Keratinocyte (primary cell): ENCODE data around the gene GAB2. TPM values are rescaled to one million over a fixed set of nuclear protein-coding genes. Genes with fewer than 3 reads are reported as not detected.

Experiments
- DNase-seq: peaks from one replicate; pipeline ENCODE4 v3.0.0-alpha.2; 2011; ENCODE audit warnings: low read depth, missing footprints, low spot score
- FAIRE-seq: peaks from 2 replicates; lab custom pipeline; 2011; peaks lifted over from hg19 to GRCh38; lab: Jason Lieb, UNC
- H2AFZ ChIP-seq: 2 replicates; pipeline ENCODE4 v1.6.0; 2012; ENCODE audit warnings: low read length, control low read depth, inconsistent platforms; ENCODE audit not compliant: control insufficient read depth
- H3K27ac ChIP-seq: 2 replicates; pipeline ENCODE4 v1.5.1; 2011; ENCODE audit warnings: low read length; ENCODE audit not compliant: control insufficient read depth, insufficient read depth
- H3K27me3 ChIP-seq: 3 replicates; pipeline ENCODE4 v1.6.0; 2011; ENCODE audit warnings: low read length; ENCODE audit not compliant: control insufficient read depth, insufficient read depth; ENCODE audit errors: extremely low read depth
- H3K36me3 ChIP-seq, 2 experiments: 2 replicates in 1 of 2; 3 replicates in 1 of 2; pipeline ENCODE4 v1.5.1; 2011; ENCODE audit warnings: low read length in 2 of 2, mild to moderate bottlenecking in 1 of 2; ENCODE audit not compliant: control insufficient read depth in 2 of 2, insufficient read depth in 2 of 2; ENCODE audit errors: extremely low read depth in 1 of 2
- H3K4me1 ChIP-seq: 3 replicates; pipeline ENCODE4 v1.5.1; 2011; ENCODE audit warnings: low read length; ENCODE audit not compliant: control insufficient read depth, insufficient read depth; ENCODE audit errors: extremely low read depth
- H3K4me2 ChIP-seq: 3 replicates; pipeline ENCODE4 v1.6.0; 2011; ENCODE audit warnings: low read depth, low read length; ENCODE audit not compliant: control insufficient read depth, insufficient read depth; ENCODE audit errors: extremely low read depth
- H3K4me3 ChIP-seq, 3 experiments: fragments of 200-600 bp in 1 of 3; sonication (generic) in 1 of 3; 2 replicates in 2 of 3; 3 replicates in 1 of 3; pipeline ENCODE4 v1.5.1; 2011 to 2016; ENCODE audit warnings: low read length in 3 of 3, mild to moderate bottlenecking in 3 of 3, control low read depth in 2 of 3, inconsistent platforms in 1 of 3, low read depth in 1 of 3, mixed read lengths in 1 of 3, mixed run types in 1 of 3, moderate library complexity in 1 of 3; ENCODE audit not compliant: control insufficient read depth in 2 of 3, insufficient read depth in 2 of 3; ENCODE audit errors: extremely low read depth in 1 of 3
- H3K79me2 ChIP-seq: 2 replicates; pipeline ENCODE4 v1.6.0; 2012; ENCODE audit warnings: low read length; ENCODE audit not compliant: control insufficient read depth, insufficient read depth
- H3K9ac ChIP-seq: 3 replicates; pipeline ENCODE4 v1.6.0; 2011; ENCODE audit warnings: low read length; ENCODE audit not compliant: control insufficient read depth, insufficient read depth; ENCODE audit errors: extremely low read depth
- H3K9me1 ChIP-seq: 3 replicates; pipeline ENCODE4 v1.6.0; 2011; ENCODE audit warnings: low read length; ENCODE audit not compliant: control insufficient read depth, insufficient read depth; ENCODE audit errors: extremely low read depth
- H3K9me3 ChIP-seq: 2 replicates; pipeline ENCODE4 v1.5.1; 2012; ENCODE audit warnings: low read depth, low read length; ENCODE audit not compliant: control insufficient read depth
- H4K20me1 ChIP-seq: 3 replicates; pipeline ENCODE4 v1.6.0; 2011; ENCODE audit warnings: low read length; ENCODE audit not compliant: control insufficient read depth, insufficient read depth; ENCODE audit errors: extremely low read depth
- CTCF ChIP-seq, 3 experiments: IDR thresholded peaks in 1 of 3; conservative IDR thresholded peaks in 1 of 3; optimal IDR thresholded peaks in 1 of 3; 2 replicates in 2 of 3; 3 replicates in 1 of 3; pipeline versions ENCODE3 to v1.5.1; 2011; ENCODE audit warnings: low read length in 3 of 3, mild to moderate bottlenecking in 3 of 3, moderate library complexity in 2 of 3, control low read depth in 1 of 3, inconsistent platforms in 1 of 3; ENCODE audit not compliant: insufficient read depth in 2 of 3; ENCODE audit errors: extremely low read depth in 1 of 3
- EZH2 ChIP-seq: IDR thresholded peaks from one replicate; pipeline ENCODE4 v1.6.1; 2012; ENCODE audit warnings: inconsistent platforms, mild to moderate bottlenecking, low read length, moderate library complexity
- dilution Hi-C: fragments of 300-500 bp; cut with MboI; formaldehyde crosslinking; loops from one replicate; pipeline ENCODE4 v1.7.0; 2020; ENCODE audit warnings: low sequenced_read_pairs; ENCODE audit not compliant: extremely low pct_ligation_motif_present
- polyA plus RNA-seq, 5 experiments: library from polyadenylated mRNA; depleted of rRNA in 3 of 5; stranded (reverse) in 3 of 5; stranded (forward) in 1 of 5; unstranded in 1 of 5; fragments of >200 nt; gene quantifications; 1 replicate in 1 of 5; 2 replicates in 3 of 5; 3 replicates in 1 of 5; pipeline versions ENCODE4 v1.2.1 to v1.2.3, GENCODE V29; 2011 to 2012; ENCODE audit warnings: missing spikeins in 2 of 5, low read depth in 1 of 5, low replicate concordance in 1 of 5

GAB2 gene
- polyA plus RNA-seq, 1 donor (not counting 4 experiments of a cell fraction or from before 2014, with no cell fraction given): 0.68 TPM

- TF ChIP-seq CTCF (optimal IDR thresholded peaks at IDR 0.05 in 1 of 3, IDR thresholded peaks at IDR 0.05 in 1 of 3, conservative IDR thresholded peaks at IDR 0.05 in 1 of 3; ENCODE audit: extremely low read depth in 1 of 3, insufficient read depth in 2 of 3, low read length in 3 of 3): no peak
- TF ChIP-seq EZH2: no peak
- no peaks in the 10 kb centered on the region for H4K20me1 ChIP-seq
- H2AFZ ChIP-seq: no peak overlapping the region
- no peaks in the 10 kb centered on the region for H3K4me1 ChIP-seq
- no peaks in the 10 kb centered on the region for H3K79me2 ChIP-seq
- no peak overlapping the region for H3K4me3 ChIP-seq
- H3K27me3 ChIP-seq: no peaks in the 10 kb centered on the region
- no peak for DNase-seq
- H3K9me1 ChIP-seq: no peaks in the 10 kb centered on the region
- H3K9me3 ChIP-seq: no peaks in the 10 kb centered on the region
- no peak overlapping the region for H3K9ac ChIP-seq
- dilution Hi-C loops: no loop called here
- no peaks in the 10 kb centered on the region for H3K36me3 ChIP-seq
- H3K27ac ChIP-seq: no peak overlapping the region
- H3K4me2 ChIP-seq: no peak overlapping the region
- no peak for FAIRE-seq
Measured at GRCh38 chr11:78384231-78384630, 33.4 kb downstream of the GAB2 start.

- no peaks in the 10 kb centered on the region for H3K9me1 ChIP-seq
- H3K4me3 ChIP-seq: no peak overlapping the region
- no peak overlapping the region for H3K27ac ChIP-seq
- dilution Hi-C loops: no loop called here
- no peak overlapping the region for H3K9ac ChIP-seq
- TF ChIP-seq CTCF (optimal IDR thresholded peaks at IDR 0.05 in 1 of 3, IDR thresholded peaks at IDR 0.05 in 1 of 3, conservative IDR thresholded peaks at IDR 0.05 in 1 of 3; ENCODE audit: extremely low read depth in 1 of 3, insufficient read depth in 2 of 3, low read length in 3 of 3): no peak
- TF ChIP-seq EZH2: no peak
- no peaks in the 10 kb centered on the region for H3K79me2 ChIP-seq
- no peaks in the 10 kb centered on the region for H3K27me3 ChIP-seq
- H3K4me2 ChIP-seq: no peak overlapping the region
- no peaks in the 10 kb centered on the region for H3K36me3 ChIP-seq
- no peaks in the 10 kb centered on the region for H3K9me3 ChIP-seq
- no peaks in the 10 kb centered on the region for H3K4me1 ChIP-seq
- no peak overlapping the region for H2AFZ ChIP-seq
- FAIRE-seq: no peak
- DNase-seq: no peak
- no peaks in the 10 kb centered on the region for H4K20me1 ChIP-seq
Measured at GRCh38 chr11:78381865-78382264, 35.8 kb downstream of the GAB2 start.
